GM20000 (cell line): ENCODE measurements around the gene TMEM125.

ENCODE experiments used
- DNase-seq: peaks from one replicate; pipeline ENCODE4 v3.0.0; 2012; ENCODE audit warnings: low spot score
- CTCF ChIP-seq: IDR thresholded peaks from 2 replicates; pipeline ENCODE4 v1.5.1; 2012; ENCODE audit warnings: mild to moderate bottlenecking, control low read depth; ENCODE audit errors: extremely low read depth, missing control alignments

The TMEM125 gene

GRCh38 chr1:43294761-43295160 is 25.0 kb downstream of the TMEM125 start:
- no peak for TF ChIP-seq CTCF
- DNase-seq = no peak

GRCh38 chr1:43296207-43296606 is 26.4 kb downstream of the TMEM125 start:
- TF ChIP-seq CTCF = no peak
- no peak for DNase-seq

GRCh38 chr1:43298055-43298454 is 28.3 kb downstream of the TMEM125 start:
- no peak for TF ChIP-seq CTCF
- no peak for DNase-seq

GRCh38 chr1:43299101-43299500 is 29.3 kb downstream of the TMEM125 start:
- no peak for TF ChIP-seq CTCF
- DNase-seq = no peak

GRCh38 chr1:43300378-43301094 is 30.8 kb downstream of the TMEM125 start, which contains the start of gene TIE1:
TIE1 (plus strand) TSS chr1:43300982; CDS start chr1:43301072, 90 bp downstream.
- no peak for TF ChIP-seq CTCF
- DNase-seq = peak; percentile 64

- DNase-seq = no peak
- TF ChIP-seq CTCF = no peak
Measured at GRCh38 chr1:43302201-43302600, 32.4 kb downstream of the TMEM125 start.

- no peak for TF ChIP-seq CTCF
Measured at GRCh38 chr1:43302721-43303470, 33.1 kb downstream of the TMEM125 start.

More at GRCh38 chr1:43302721-43303470, 33.1 kb downstream of the TMEM125 start:
- DNase-seq = no peak
